ENCODE measurements around the gene RSPH3. TPM values are rescaled to one million over a fixed set of nuclear protein-coding genes. Genes with fewer than 3 reads are reported as not detected.

RSPH3 gene
- total and polyA plus RNA-seq, 2 donors from 2014 or later, result 5.5 to 20.2 TPM

DNA sequence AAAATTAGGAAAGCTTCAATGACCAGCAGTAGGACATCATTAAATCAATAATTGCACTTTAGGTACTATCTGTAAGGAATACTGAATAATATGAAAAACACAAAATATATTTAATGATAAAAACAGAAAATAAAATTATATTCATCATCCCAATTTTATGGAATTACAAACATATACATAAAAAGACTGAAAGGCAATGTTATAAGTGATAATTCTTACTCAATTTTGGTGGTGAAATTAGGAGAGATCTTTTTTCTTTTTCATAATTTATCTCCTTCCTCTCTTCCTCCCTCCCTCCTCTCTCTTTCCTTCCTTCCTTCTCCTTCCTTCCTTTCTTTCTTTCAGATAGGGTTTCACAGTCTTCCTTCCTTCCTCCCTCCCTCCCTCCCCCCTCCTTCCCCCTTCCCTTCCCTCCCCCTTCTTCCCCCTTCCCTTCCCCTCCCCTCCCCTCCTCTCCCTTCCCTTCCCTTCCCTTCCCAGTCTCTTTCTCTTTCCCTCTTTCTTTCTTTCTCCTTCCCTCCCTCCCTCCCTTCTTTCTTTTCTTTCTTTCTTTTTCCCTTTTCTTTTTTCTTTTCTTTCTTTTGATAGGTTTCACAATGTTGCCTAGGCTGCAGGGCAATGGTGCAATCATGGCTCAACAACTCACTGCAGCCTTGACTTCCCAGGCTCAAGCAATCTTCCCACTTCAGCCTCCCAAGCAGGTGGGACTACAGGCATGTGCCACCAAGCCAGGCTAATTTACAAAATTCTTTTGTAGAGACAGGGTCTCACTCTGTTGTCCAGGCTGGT lies 36.8 kb downstream of the RSPH3 start:
- Histone ChIP-seq H3K36me3 (ENCODE audit: control insufficient read depth in 2 of 3, insufficient read depth in 3 of 3, low read length in 3 of 3) (no peaks in the 10 kb centered on the region), H3K4me1 (ENCODE audit: control insufficient read depth in 2 of 3, insufficient read depth in 2 of 3, low read depth in 1 of 3, low read length in 3 of 3) (peaks cover 0 to 10% (median 7%) of the 10 kb centered on the region in 3 donors), H3K9ac (ENCODE audit: low read length in 3 of 3) (no peak overlapping the region), H3K27ac (ENCODE audit: low read depth in 2 of 2, low read length in 2 of 2) (no peak overlapping the region), H3K4me3 (ENCODE audit: low read length in 3 of 3) (no peak overlapping the region), H3K9me3 (ENCODE audit: control insufficient read depth in 2 of 3, insufficient read depth in 1 of 3, low read length in 3 of 3) (peaks cover 0 to 6% (median 0%) of the 10 kb centered on the region in 3 donors), H3K27me3 (ENCODE audit: control insufficient read depth, insufficient read depth, low read length) (no peaks in the 10 kb centered on the region)
- intact Hi-C loops (cut with DNase I), result no loop called here
- DNase-seq (no peak), FAIRE-seq (no peak)
- TF ChIP-seq, protein P1, sequence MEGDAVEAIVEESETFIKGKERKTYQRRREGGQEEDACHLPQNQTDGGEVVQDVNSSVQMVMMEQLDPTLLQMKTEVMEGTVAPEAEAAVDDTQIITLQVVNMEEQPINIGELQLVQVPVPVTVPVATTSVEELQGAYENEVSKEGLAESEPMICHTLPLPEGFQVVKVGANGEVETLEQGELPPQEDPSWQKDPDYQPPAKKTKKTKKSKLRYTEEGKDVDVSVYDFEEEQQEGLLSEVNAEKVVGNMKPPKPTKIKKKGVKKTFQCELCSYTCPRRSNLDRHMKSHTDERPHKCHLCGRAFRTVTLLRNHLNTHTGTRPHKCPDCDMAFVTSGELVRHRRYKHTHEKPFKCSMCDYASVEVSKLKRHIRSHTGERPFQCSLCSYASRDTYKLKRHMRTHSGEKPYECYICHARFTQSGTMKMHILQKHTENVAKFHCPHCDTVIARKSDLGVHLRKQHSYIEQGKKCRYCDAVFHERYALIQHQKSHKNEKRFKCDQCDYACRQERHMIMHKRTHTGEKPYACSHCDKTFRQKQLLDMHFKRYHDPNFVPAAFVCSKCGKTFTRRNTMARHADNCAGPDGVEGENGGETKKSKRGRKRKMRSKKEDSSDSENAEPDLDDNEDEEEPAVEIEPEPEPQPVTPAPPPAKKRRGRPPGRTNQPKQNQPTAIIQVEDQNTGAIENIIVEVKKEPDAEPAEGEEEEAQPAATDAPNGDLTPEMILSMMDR (IDR thresholded peaks at IDR 0.05; ENCODE audit: borderline replicate concordance, extremely low read depth, insufficient read depth), result no peak

DNA sequence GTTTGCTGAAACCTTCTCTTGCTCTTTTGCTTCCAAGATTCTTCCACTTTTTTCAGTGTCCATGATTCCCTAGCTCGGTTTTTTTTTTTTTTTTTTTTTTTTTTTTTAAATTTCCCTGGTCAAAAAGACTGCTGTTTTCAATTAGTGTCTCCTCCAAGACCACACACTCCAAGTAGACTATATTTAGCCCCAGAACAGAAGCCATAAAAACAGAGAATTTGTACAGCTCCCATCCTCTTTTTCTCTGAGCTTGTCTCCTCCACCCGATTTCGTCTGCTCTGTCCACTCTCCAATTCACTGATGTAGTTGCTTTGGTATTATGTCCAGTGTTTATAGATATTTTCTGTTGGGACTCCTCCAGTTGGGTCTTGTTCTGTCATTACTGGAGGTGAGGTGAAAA lies 37.6 kb downstream of the RSPH3 start:
- Histone ChIP-seq H3K9me3 (ENCODE audit: control insufficient read depth in 2 of 3, insufficient read depth in 1 of 3, low read length in 3 of 3) (no peaks in the 10 kb centered on the region), H3K36me3 (ENCODE audit: control insufficient read depth in 2 of 3, insufficient read depth in 3 of 3, low read length in 3 of 3) (no peaks in the 10 kb centered on the region), H3K9ac (ENCODE audit: low read length in 3 of 3) (no peak overlapping the region), H3K4me3 (ENCODE audit: low read length in 3 of 3) (no peak overlapping the region), H3K4me1 (ENCODE audit: control insufficient read depth in 2 of 3, insufficient read depth in 2 of 3, low read depth in 1 of 3, low read length in 3 of 3) (peaks cover 0 to 10% (median 7%) of the 10 kb centered on the region in 3 donors), H3K27ac (ENCODE audit: low read depth in 2 of 2, low read length in 2 of 2) (no peak overlapping the region), H3K27me3 (ENCODE audit: control insufficient read depth, insufficient read depth, low read length) (no peaks in the 10 kb centered on the region)
- TF ChIP-seq, protein P1 (IDR thresholded peaks at IDR 0.05; ENCODE audit: borderline replicate concordance, extremely low read depth, insufficient read depth), result no peak
- DNase-seq, result no peak
- FAIRE-seq, result no peak
- intact Hi-C loops (cut with DNase I), result no loop called here

DNA sequence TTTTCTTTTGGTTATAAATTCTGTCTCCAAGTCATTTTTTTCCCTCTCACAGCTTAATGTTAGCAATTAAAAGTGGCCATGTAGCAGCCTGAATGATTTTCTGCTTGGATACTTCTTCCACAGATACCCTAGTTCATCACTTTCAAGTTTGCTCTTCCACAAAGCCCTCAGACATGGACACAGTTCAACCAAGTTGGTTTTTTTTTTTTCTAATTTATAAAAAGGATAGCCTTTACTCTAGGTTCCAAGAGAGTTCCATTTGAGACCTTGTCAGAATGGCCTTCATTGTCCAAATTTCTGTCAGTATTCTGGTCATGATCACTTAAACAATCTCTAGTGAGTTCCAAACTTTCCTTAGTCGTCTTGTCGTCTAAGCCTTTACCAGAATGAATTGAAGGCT lies 40.0 kb downstream of the RSPH3 start:
- Histone ChIP-seq H3K9me3 (ENCODE audit: control insufficient read depth in 2 of 3, insufficient read depth in 1 of 3, low read length in 3 of 3) (no peaks in the 10 kb centered on the region), H3K36me3 (ENCODE audit: control insufficient read depth in 2 of 3, insufficient read depth in 3 of 3, low read length in 3 of 3) (no peaks in the 10 kb centered on the region), H3K4me3 (ENCODE audit: low read length in 3 of 3) (no peak overlapping the region), H3K27ac (ENCODE audit: low read depth in 2 of 2, low read length in 2 of 2) (peak overlapping the region in 1 of 2 donors; percentile 11), H3K4me1 (ENCODE audit: control insufficient read depth in 2 of 3, insufficient read depth in 2 of 3, low read depth in 1 of 3, low read length in 3 of 3) (peaks cover 0 to 10% (median 7%) of the 10 kb centered on the region in 3 donors), H3K27me3 (ENCODE audit: control insufficient read depth, insufficient read depth, low read length) (no peaks in the 10 kb centered on the region), H3K9ac (ENCODE audit: low read length in 3 of 3) (no peak overlapping the region)
- DNase-seq, result no peak
- no peak for FAIRE-seq
- TF ChIP-seq, protein P1 (IDR thresholded peaks at IDR 0.05; ENCODE audit: borderline replicate concordance, extremely low read depth, insufficient read depth), result no peak
- intact Hi-C loops (cut with DNase I), result no loop called here

Data from kidney (tissue), 14 donors.